Measurements from ENCODE around the gene MYO9A.

- TF ChIP-seq, protein P1, sequence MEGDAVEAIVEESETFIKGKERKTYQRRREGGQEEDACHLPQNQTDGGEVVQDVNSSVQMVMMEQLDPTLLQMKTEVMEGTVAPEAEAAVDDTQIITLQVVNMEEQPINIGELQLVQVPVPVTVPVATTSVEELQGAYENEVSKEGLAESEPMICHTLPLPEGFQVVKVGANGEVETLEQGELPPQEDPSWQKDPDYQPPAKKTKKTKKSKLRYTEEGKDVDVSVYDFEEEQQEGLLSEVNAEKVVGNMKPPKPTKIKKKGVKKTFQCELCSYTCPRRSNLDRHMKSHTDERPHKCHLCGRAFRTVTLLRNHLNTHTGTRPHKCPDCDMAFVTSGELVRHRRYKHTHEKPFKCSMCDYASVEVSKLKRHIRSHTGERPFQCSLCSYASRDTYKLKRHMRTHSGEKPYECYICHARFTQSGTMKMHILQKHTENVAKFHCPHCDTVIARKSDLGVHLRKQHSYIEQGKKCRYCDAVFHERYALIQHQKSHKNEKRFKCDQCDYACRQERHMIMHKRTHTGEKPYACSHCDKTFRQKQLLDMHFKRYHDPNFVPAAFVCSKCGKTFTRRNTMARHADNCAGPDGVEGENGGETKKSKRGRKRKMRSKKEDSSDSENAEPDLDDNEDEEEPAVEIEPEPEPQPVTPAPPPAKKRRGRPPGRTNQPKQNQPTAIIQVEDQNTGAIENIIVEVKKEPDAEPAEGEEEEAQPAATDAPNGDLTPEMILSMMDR (IDR thresholded peaks at IDR 0.05): no peak
- no peak for TF ChIP-seq POLR2A (IDR thresholded peaks at IDR 0.05)
Observed at GRCh38 chr15:71786673-71787072, 331.3 kb downstream of the MYO9A start.

All from body of pancreas (tissue), 4 donors.